Measurements from ENCODE around the gene RHBDD2. TPM values are rescaled to one million over a fixed set of nuclear protein-coding genes. Genes with fewer than 3 reads are reported as not detected.
"Not testable (repeated sequence)": the region's sequence is repeated elsewhere in the genome, so short reads cannot be mapped to it uniquely, and the experiment has no call there.

The RHBDD2 gene
- total and polyA plus RNA-seq, 2 donors (not counting 1 experiment from before 2014, with no cell fraction given): 31.6 to 44.3 TPM

DNA sequence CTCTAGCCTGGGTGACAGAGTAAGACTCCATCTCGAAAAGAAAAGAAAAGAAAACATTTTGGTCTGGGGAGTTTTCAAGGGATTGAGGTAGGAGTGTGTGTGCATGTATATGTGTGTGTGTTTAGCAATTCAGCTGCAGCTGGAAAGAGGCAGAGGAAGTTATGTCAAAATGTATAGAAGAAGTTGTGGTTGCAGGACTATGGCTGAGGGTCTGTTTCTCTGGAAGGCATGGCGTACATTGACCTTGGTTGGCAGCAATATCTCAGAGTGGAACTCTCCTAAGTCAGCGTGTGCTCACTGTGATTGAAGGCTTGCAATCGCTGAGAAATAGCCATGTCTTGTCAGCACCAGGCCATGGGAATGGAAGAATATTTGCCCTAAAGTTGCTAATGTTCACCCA, 28.6 kb upstream of the RHBDD2 start:
- no peaks in the 10 kb centered on the region for H3K4me1 ChIP-seq (ENCODE audit: control insufficient read depth in 2 of 2, insufficient read depth in 2 of 2, low read length in 2 of 2)
- H3K4me3 ChIP-seq (ENCODE audit: control extremely low read depth in 1 of 5, extremely low read depth in 1 of 5, insufficient read depth in 1 of 5, low read depth in 2 of 5, low read length in 4 of 5): no peak overlapping the region
- H3K27ac ChIP-seq (ENCODE audit: low read length in 2 of 2): no peak overlapping the region
- no peak overlapping the region for H3K4me2 ChIP-seq (replicated peaks; ENCODE audit: low read depth, low read length, poor library complexity, severe bottlenecking)
- no peaks in the 10 kb centered on the region for H3K27me3 ChIP-seq (replicated peaks in 1 of 4; ENCODE audit: control extremely low read depth in 1 of 4, control insufficient read depth in 3 of 4, insufficient read depth in 4 of 4, low read length in 3 of 4)
- DNase-seq (no peak), ATAC-seq (ENCODE audit: low read depth) (no peak)
- POLR2A ChIA-PET: no interaction called here
- TF ChIP-seq EZH2 (IDR thresholded peaks at IDR 0.05; ENCODE audit: borderline replicate concordance, insufficient read depth, low read depth, low read length, poor library complexity, severe bottlenecking): no peak
- TF ChIP-seq, protein P1, sequence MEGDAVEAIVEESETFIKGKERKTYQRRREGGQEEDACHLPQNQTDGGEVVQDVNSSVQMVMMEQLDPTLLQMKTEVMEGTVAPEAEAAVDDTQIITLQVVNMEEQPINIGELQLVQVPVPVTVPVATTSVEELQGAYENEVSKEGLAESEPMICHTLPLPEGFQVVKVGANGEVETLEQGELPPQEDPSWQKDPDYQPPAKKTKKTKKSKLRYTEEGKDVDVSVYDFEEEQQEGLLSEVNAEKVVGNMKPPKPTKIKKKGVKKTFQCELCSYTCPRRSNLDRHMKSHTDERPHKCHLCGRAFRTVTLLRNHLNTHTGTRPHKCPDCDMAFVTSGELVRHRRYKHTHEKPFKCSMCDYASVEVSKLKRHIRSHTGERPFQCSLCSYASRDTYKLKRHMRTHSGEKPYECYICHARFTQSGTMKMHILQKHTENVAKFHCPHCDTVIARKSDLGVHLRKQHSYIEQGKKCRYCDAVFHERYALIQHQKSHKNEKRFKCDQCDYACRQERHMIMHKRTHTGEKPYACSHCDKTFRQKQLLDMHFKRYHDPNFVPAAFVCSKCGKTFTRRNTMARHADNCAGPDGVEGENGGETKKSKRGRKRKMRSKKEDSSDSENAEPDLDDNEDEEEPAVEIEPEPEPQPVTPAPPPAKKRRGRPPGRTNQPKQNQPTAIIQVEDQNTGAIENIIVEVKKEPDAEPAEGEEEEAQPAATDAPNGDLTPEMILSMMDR (IDR thresholded peaks at IDR 0.05): no peak
- WGBS (ENCODE audit: insufficient coverage): 19% methylated on average over 2 of the region's 4 CpGs
- Mint-ChIP-seq H3K27ac (no peak overlapping the region), H3K9me3 (ENCODE audit: insufficient read depth) (no peaks in the 10 kb centered on the region), H3K4me3 (no peak overlapping the region), H3K4me1 (no peaks in the 10 kb centered on the region), H3K27me3 (peaks cover 4% of the 10 kb centered on the region)
- no peaks in the 10 kb centered on the region for H4K20me1 ChIP-seq (ENCODE audit: control insufficient read depth, insufficient read depth, low read length, poor library complexity, severe bottlenecking)
- no peak overlapping the region for H3K9ac ChIP-seq (ENCODE audit: low read length)
- no peaks in the 10 kb centered on the region for H3K36me3 ChIP-seq (replicated peaks in 1 of 2; ENCODE audit: control extremely low read depth in 1 of 2, control insufficient read depth in 1 of 2, extremely low read depth in 1 of 2, insufficient read depth in 2 of 2, low read length in 1 of 2)
- H3K79me2 ChIP-seq (ENCODE audit: control insufficient read depth, insufficient read depth, low read length): no peaks in the 10 kb centered on the region
- no peak overlapping the region for H2AFZ ChIP-seq (ENCODE audit: insufficient read depth, low read depth, low read length, poor library complexity, severe bottlenecking)
- CTCF ChIA-PET: no interaction called here
- H3K9me3 ChIP-seq (ENCODE audit: control extremely low read depth in 1 of 3, control insufficient read depth in 2 of 3, insufficient read depth in 1 of 3, low read length in 2 of 3): peaks cover 0 to 8% (median 0%) of the 10 kb centered on the region in 3 donors
- intact Hi-C loops (cut with micrococcal nuclease): no loop called here

DNA sequence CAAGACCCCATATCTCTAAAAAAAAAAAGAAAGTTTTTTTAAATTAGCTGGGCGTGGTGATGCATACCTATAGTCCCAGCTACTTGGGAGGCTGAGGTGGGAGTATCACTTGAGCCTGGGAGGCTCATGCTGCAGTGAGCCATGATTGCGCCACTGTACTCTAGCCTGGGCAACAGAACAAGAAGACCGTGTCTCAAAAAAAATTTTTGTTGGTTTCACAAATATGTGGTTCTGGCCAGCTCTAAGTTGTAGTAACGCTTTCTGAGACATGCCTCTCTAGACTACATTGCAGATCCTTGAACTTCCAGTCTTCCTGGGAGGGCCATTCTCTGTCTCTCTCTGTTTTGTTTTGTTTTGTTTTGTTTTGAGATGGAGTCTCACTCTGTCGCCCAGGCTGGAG, 24.6 kb upstream of the RHBDD2 start:
- Histone ChIP-seq H3K9ac (ENCODE audit: low read length) (no peak overlapping the region), H4K20me1 (ENCODE audit: control insufficient read depth, insufficient read depth, low read length, poor library complexity, severe bottlenecking) (no peaks in the 10 kb centered on the region), H3K4me1 (ENCODE audit: control insufficient read depth in 2 of 2, insufficient read depth in 2 of 2, low read length in 2 of 2) (no peaks in the 10 kb centered on the region), H3K36me3 (replicated peaks in 1 of 2; ENCODE audit: control extremely low read depth in 1 of 2, control insufficient read depth in 1 of 2, extremely low read depth in 1 of 2, insufficient read depth in 2 of 2, low read length in 1 of 2) (no peaks in the 10 kb centered on the region), H3K27me3 (replicated peaks in 1 of 4; ENCODE audit: control extremely low read depth in 1 of 4, control insufficient read depth in 3 of 4, insufficient read depth in 4 of 4, low read length in 3 of 4) (no peaks in the 10 kb centered on the region), H3K4me3 (ENCODE audit: control extremely low read depth in 1 of 5, extremely low read depth in 1 of 5, insufficient read depth in 1 of 5, low read depth in 2 of 5, low read length in 4 of 5) (no peak overlapping the region), H3K79me2 (ENCODE audit: control insufficient read depth, insufficient read depth, low read length) (no peaks in the 10 kb centered on the region), H2AFZ (ENCODE audit: insufficient read depth, low read depth, low read length, poor library complexity, severe bottlenecking) (no peak overlapping the region), H3K4me2 (replicated peaks; ENCODE audit: low read depth, low read length, poor library complexity, severe bottlenecking) (no peak overlapping the region), H3K27ac (ENCODE audit: low read length in 2 of 2) (no peak overlapping the region), H3K9me3 (ENCODE audit: control extremely low read depth in 1 of 3, control insufficient read depth in 2 of 3, insufficient read depth in 1 of 3, low read length in 2 of 3) (peaks cover 0 to 8% (median 0%) of the 10 kb centered on the region in 3 donors)
- POLR2A ChIA-PET: no interaction called here
- ATAC-seq (ENCODE audit: low read depth) (no peak), DNase-seq (no peak)
- WGBS (ENCODE audit: insufficient coverage): 97% methylated on average over 5 of the region's 5 CpGs
- CTCF ChIA-PET: no interaction called here
- Mint-ChIP-seq H3K4me1 (no peaks in the 10 kb centered on the region), H3K27ac (no peak overlapping the region), H3K9me3 (ENCODE audit: insufficient read depth) (no peaks in the 10 kb centered on the region), H3K4me3 (no peak overlapping the region), H3K27me3 (peaks cover 4% of the 10 kb centered on the region)
- intact Hi-C loops (cut with micrococcal nuclease): no loop called here
- TF ChIP-seq EZH2 (IDR thresholded peaks at IDR 0.05; ENCODE audit: borderline replicate concordance, insufficient read depth, low read depth, low read length, poor library complexity, severe bottlenecking): no peak
- TF ChIP-seq, protein P1 (IDR thresholded peaks at IDR 0.05): no peak

DNA sequence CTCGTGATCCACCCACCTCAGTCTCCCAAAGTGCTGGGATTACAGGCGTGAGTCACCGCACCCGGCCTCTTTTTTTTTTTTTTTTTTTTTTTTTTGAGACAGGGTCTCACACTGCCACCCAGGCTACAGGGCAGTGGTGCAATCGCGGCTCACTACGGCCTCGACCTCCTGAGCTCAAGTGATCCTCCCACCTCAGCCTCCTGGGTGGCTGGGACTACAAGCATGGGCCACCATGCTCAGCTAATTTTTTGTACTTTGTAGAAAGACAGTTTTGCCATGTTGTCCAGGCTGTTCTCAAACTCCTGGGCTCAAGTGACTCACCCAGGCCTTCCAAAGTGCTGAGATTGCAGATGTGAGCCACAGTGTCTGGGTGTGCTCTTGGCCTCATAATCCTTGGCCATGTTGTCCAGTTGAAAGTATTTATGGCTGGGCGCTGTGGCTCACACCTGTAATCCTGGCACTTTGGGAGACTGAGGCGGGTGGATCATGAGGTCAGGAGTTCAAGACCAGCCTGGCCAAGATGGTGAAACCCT, 24.0 kb upstream of the RHBDD2 start:
- CTCF ChIA-PET; H3K27me3 Mint-ChIP-seq; H3K4me2 ChIP-seq (replicated peaks; ENCODE audit: low read depth, low read length, poor library complexity, severe bottlenecking); intact Hi-C loops (cut with micrococcal nuclease); H3K9me3 Mint-ChIP-seq (ENCODE audit: insufficient read depth); H3K27me3 ChIP-seq (replicated peaks in 1 of 4; ENCODE audit: control extremely low read depth in 1 of 4, control insufficient read depth in 3 of 4, insufficient read depth in 4 of 4, low read length in 3 of 4); H3K4me1 Mint-ChIP-seq; DNase-seq; H2AFZ ChIP-seq (ENCODE audit: insufficient read depth, low read depth, low read length, poor library complexity, severe bottlenecking); ATAC-seq (ENCODE audit: low read depth); H4K20me1 ChIP-seq (ENCODE audit: control insufficient read depth, insufficient read depth, low read length, poor library complexity, severe bottlenecking); H3K4me3 ChIP-seq (ENCODE audit: control extremely low read depth in 1 of 5, extremely low read depth in 1 of 5, insufficient read depth in 1 of 5, low read depth in 2 of 5, low read length in 4 of 5); H3K4me3 Mint-ChIP-seq; POLR2A ChIA-PET; H3K4me1 ChIP-seq (ENCODE audit: control insufficient read depth in 2 of 2, insufficient read depth in 2 of 2, low read length in 2 of 2); H3K9me3 ChIP-seq (ENCODE audit: control extremely low read depth in 1 of 3, control insufficient read depth in 2 of 3, insufficient read depth in 1 of 3, low read length in 2 of 3); H3K27ac Mint-ChIP-seq; H3K9ac ChIP-seq (ENCODE audit: low read length); H3K36me3 ChIP-seq (replicated peaks in 1 of 2; ENCODE audit: control extremely low read depth in 1 of 2, control insufficient read depth in 1 of 2, extremely low read depth in 1 of 2, insufficient read depth in 2 of 2, low read length in 1 of 2); H3K27ac ChIP-seq (ENCODE audit: low read length in 2 of 2); H3K79me2 ChIP-seq (ENCODE audit: control insufficient read depth, insufficient read depth, low read length): not testable (repeated sequence)
- 96% methylated on average over 7 of the region's 10 CpGs for WGBS (ENCODE audit: insufficient coverage)
